Stimulated activated CD4-positive, alpha-beta T cell treated with anti-CD3 and anti-CD28 coated beads, Interleukin-15, amount 100 ng/mL, for 48 hours (primary cell): Measurements from ENCODE around the gene AIFM3.

Experiments used
- DNase-seq, 2 donors: peaks; one replicate each; pipeline ENCODE4 v3.0.0-alpha.2; 2020; ENCODE audit warnings: low read depth in 2 of 2

Gene AIFM3

GRCh38 chr22:20976291-20976877 is 9.3 kb downstream of the AIFM3 start:
- DNase-seq = no peak

GRCh38 chr22:20977019-20977418 is 10.0 kb downstream of the AIFM3 start:
- no peak for DNase-seq

- no peak for DNase-seq
Measured at GRCh38 chr22:20977516-20978170, 10.6 kb downstream of the AIFM3 start.

- no peak for DNase-seq
Measured at GRCh38 chr22:20978419-20978818, 11.4 kb downstream of the AIFM3 start.

- peak; percentile 66 to 75 for DNase-seq
Measured at GRCh38 chr22:20979243-20979809, 12.3 kb downstream of the AIFM3 start.

GRCh38 chr22:20979940-20980453 is 12.9 kb downstream of the AIFM3 start:
- no peak for DNase-seq

- no peak for DNase-seq
Measured at GRCh38 chr22:20980523-20980922, 13.5 kb downstream of the AIFM3 start.

GRCh38 chr22:20980938-20981722 is 14.1 kb downstream of the AIFM3 start:
- no peak for DNase-seq

GRCh38 chr22:20981787-20982562 is 14.9 kb downstream of the AIFM3 start, which contains the start of gene LZTR1:
Gene LZTR1, plus strand, starts transcription at chr22:20982297. Its CDS starts 75 bp downstream, at chr22:20982372.
- peak; percentile 45 to 62 for DNase-seq

GRCh38 chr22:20982563-20982882 is 15.5 kb downstream of the AIFM3 start:
- no peak for DNase-seq

GRCh38 chr22:20983081-20983771 is 16.2 kb downstream of the AIFM3 start:
- no peak for DNase-seq

- DNase-seq = no peak
Measured at GRCh38 chr22:20985720-20986119, 18.7 kb downstream of the AIFM3 start.

- no peak for DNase-seq
Measured at GRCh38 chr22:20986365-20986764, 19.3 kb downstream of the AIFM3 start.

- DNase-seq = no peak
Measured at GRCh38 chr22:20987375-20987774, 20.3 kb downstream of the AIFM3 start.

- no peak for DNase-seq
Measured at GRCh38 chr22:20988573-20989322, 21.7 kb downstream of the AIFM3 start.

GRCh38 chr22:20989323-20990138 is 22.5 kb downstream of the AIFM3 start:
- no peak for DNase-seq

- no peak for DNase-seq
Measured at GRCh38 chr22:20990184-20991180, 23.4 kb downstream of the AIFM3 start.
